Neural cell (in vitro differentiated cells): ENCODE measurements around the gene EDNRA. TPM values are rescaled to one million over a fixed set of nuclear protein-coding genes. Genes with fewer than 3 reads are reported as not detected.

Experiments used
- H2AFZ ChIP-seq: fragments of 200-600, 300-800 bp; sonication (generic), shearing (Covaris generic); 2 replicates; pipeline ENCODE4 v1.6.0; 2014; ENCODE audit warnings: low read depth, mild to moderate bottlenecking, antibody characterized with exemption, low read length, moderate library complexity
- H3F3A ChIP-seq: fragments of 200-600 bp; shearing (Covaris generic); 2 replicates; pipeline ENCODE4 v1.6.1; 2016; ENCODE audit warnings: mild to moderate bottlenecking, moderate library complexity, mixed read lengths, antibody characterized with exemption, low read length; ENCODE audit not compliant: insufficient read depth, poor library complexity, severe bottlenecking
- H3K27ac ChIP-seq: fragments of 200-600, 300-800 bp; sonication (generic), shearing (Covaris generic); 2 replicates; pipeline ENCODE4 v1.5.1; 2014; ENCODE audit warnings: mild to moderate bottlenecking, low read length, moderate library complexity
- H3K27me3 ChIP-seq: fragments of 300-800, 200-600 bp; sonication (generic), shearing (Covaris generic); 2 replicates; pipeline ENCODE4 v1.6.0; 2014; ENCODE audit warnings: mild to moderate bottlenecking, low read depth, low read length, moderate library complexity; ENCODE audit not compliant: insufficient read depth
- H3K36me3 ChIP-seq: fragments of 300-800, 200-600 bp; sonication (generic), shearing (Covaris generic); 2 replicates; pipeline ENCODE4 v1.5.1; 2014; ENCODE audit warnings: mild to moderate bottlenecking, antibody characterized with exemption, low read length, moderate library complexity; ENCODE audit not compliant: insufficient read depth
- H3K4me2 ChIP-seq: fragments of 300-800, 200-600 bp; sonication (generic), shearing (Covaris generic); 2 replicates; pipeline ENCODE4 v1.6.0; 2014; ENCODE audit warnings: mild to moderate bottlenecking, low read length
- H3K4me3 ChIP-seq: fragments of 300-800, 200-600 bp; sonication (generic), shearing (Covaris generic); 2 replicates; pipeline ENCODE4 v1.5.1; 2014; ENCODE audit warnings: mild to moderate bottlenecking, low read length, moderate library complexity
- H3K79me2 ChIP-seq: fragments of 200-600 bp; shearing (Covaris generic); replicated peaks from 2 replicates; pipeline ENCODE4 v1.6.0; 2014; ENCODE audit warnings: mild to moderate bottlenecking, low read length, moderate library complexity; ENCODE audit not compliant: insufficient read depth
- H3K9ac ChIP-seq: fragments of 300-800, 200-600 bp; sonication (generic), shearing (Covaris generic); 2 replicates; pipeline ENCODE4 v1.6.1; 2016; ENCODE audit warnings: mild to moderate bottlenecking, low read length, mixed read lengths
- H3K9me2 ChIP-seq: fragments of 200-600 bp; shearing (Covaris generic); 2 replicates; pipeline ENCODE4 v1.6.1; 2016; ENCODE audit warnings: mild to moderate bottlenecking, low read length, mixed read lengths; ENCODE audit not compliant: insufficient read depth
- H3K9me3 ChIP-seq: fragments of 200-600, 300-800 bp; sonication (generic), shearing (Covaris generic); 2 replicates; pipeline ENCODE4 v1.6.1; 2016; ENCODE audit warnings: mild to moderate bottlenecking, mixed run types, low read length, moderate library complexity, mixed read lengths
- H4K20me1 ChIP-seq: fragments of 200-600 bp; shearing (Covaris generic); 2 replicates; pipeline ENCODE4 v1.6.1; 2016; ENCODE audit warnings: mild to moderate bottlenecking, mixed run types; ENCODE audit not compliant: insufficient read depth
- CTCF ChIP-seq: fragments of 450-650 bp; IDR thresholded peaks from 2 replicates; pipeline ENCODE4 v1.5.1; 2014; ENCODE audit warnings: antibody characterized with exemption, mild to moderate bottlenecking, moderate library complexity; ENCODE audit not compliant: poor library complexity, severe bottlenecking
- EP300 ChIP-seq: fragments of 450-650 bp; conservative IDR thresholded peaks from 2 replicates; pipeline ENCODE4 v1.6.1; 2014; ENCODE audit warnings: antibody characterized with exemption, mild to moderate bottlenecking, moderate library complexity; ENCODE audit not compliant: poor library complexity, severe bottlenecking
- EZH2 ChIP-seq: fragments of 200-600, 300-800 bp; shearing (Covaris generic), sonication (generic); IDR thresholded peaks from 2 replicates; pipeline ENCODE4 v1.6.1; 2014; ENCODE audit warnings: antibody characterized with exemption, low read length, borderline replicate concordance, mild to moderate bottlenecking; ENCODE audit not compliant: insufficient read depth, poor library complexity, severe bottlenecking
- MXI1 ChIP-seq: fragments of 450-650 bp; conservative IDR thresholded peaks from 2 replicates; pipeline ENCODE4 v1.6.1; 2014; ENCODE audit warnings: antibody characterized with exemption, mild to moderate bottlenecking; ENCODE audit not compliant: poor library complexity, severe bottlenecking
- POLR2AphosphoS5 ChIP-seq: IDR thresholded peaks from 2 replicates; pipeline ENCODE4 v1.6.1; 2012
- RAD21 ChIP-seq: fragments of 450-650 bp; conservative IDR thresholded peaks from 2 replicates; pipeline ENCODE4 v1.6.1; 2014; ENCODE audit warnings: antibody characterized with exemption, mild to moderate bottlenecking, moderate library complexity
- REST ChIP-seq: IDR thresholded peaks from 2 replicates; pipeline ENCODE4 v1.6.1; 2012; ENCODE audit warnings: borderline replicate concordance
- SMC3 ChIP-seq: fragments of 450-650 bp; conservative IDR thresholded peaks from 2 replicates; pipeline ENCODE4 v1.6.1; 2014; ENCODE audit warnings: antibody characterized with exemption, mild to moderate bottlenecking, moderate library complexity; ENCODE audit not compliant: poor library complexity
- polyA plus RNA-seq: library from polyadenylated mRNA; depleted of rRNA; stranded (reverse); fragments of >200 nt; gene quantifications from 2 replicates; pipeline ENCODE4 v1.2.3, GENCODE V29; 2014

Gene EDNRA
- polyA plus RNA-seq, 1 donor from 2014 or later: 0.19 TPM

DNA sequence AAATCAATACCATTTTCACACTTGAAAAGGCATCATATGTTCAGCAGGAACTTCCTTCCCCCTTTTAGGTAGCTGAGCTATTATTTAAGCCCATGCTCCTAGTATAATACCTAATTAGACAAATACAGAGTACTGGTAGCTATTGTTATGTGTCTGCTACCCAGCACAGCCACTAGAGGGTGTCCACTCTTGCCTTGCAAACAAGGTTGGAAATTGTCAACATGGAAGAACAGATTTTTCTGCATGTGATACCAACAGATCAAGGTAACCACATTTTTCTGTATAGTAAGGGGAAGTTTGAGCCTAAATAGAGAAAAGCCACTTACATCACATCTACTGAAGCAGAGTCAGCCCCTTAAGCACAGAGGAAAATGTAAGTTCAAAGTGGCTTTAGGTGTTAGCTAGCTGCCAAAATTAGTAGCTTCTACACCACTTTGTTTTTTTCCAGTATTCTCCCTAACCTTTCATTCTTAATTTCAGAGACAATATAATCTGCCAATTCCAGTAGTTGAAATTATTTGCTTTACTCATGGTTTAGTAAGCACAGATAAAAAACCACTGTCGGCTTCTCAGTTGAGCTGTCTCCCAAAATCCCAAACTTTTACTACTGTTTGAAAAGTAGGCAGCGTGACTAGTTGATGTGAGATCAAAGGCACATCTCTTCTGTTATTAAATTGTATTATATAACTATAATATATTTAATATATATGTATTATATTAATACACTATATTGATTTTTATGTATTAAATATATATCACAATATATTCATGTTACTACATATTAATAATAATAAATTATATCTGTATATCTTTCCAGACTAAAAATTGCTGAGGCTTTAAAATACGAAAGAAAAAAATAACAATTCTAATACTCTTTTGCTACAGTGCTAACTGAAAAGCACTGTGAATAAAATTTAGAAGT, 38.2 kb downstream of the EDNRA start:
- Histone ChIP-seq H3K9ac (no peak overlapping the region), H3K79me2 (no peaks in the 10 kb centered on the region), H4K20me1 (no peaks in the 10 kb centered on the region), H3K9me2 (no peaks in the 10 kb centered on the region), H3F3A (no peaks in the 10 kb centered on the region), H2AFZ (no peak overlapping the region), H3K27ac (no peak overlapping the region), H3K36me3 (no peaks in the 10 kb centered on the region), H3K27me3 (no peaks in the 10 kb centered on the region), H3K9me3 (no peaks in the 10 kb centered on the region), H3K4me2 (no peak overlapping the region), H3K4me3 (no peak overlapping the region)
- no peak for TF ChIP-seq EP300
- TF ChIP-seq SMC3: peak; percentile 53
- no peak for TF ChIP-seq REST
- TF ChIP-seq CTCF: peak; percentile 63
- peak; percentile 44 for TF ChIP-seq RAD21
- no peak for TF ChIP-seq POLR2AphosphoS5

- Histone ChIP-seq H3F3A (no peaks in the 10 kb centered on the region), H2AFZ (no peak overlapping the region), H3K9me3 (no peaks in the 10 kb centered on the region), H3K9ac (no peak overlapping the region), H3K4me3 (no peak overlapping the region), H3K79me2 (no peaks in the 10 kb centered on the region), H4K20me1 (no peaks in the 10 kb centered on the region), H3K4me2 (no peak overlapping the region), H3K9me2 (no peaks in the 10 kb centered on the region), H3K27ac (no peak overlapping the region), H3K36me3 (no peaks in the 10 kb centered on the region), H3K27me3 (no peaks in the 10 kb centered on the region)
- TF ChIP-seq MXI1 (no peak), SMC3 (no peak), RAD21 (no peak), EZH2 (no peak), CTCF (no peak)
Observed at GRCh38 chr4:147524601-147525000, 43.7 kb downstream of the EDNRA start.
